ENCODE data around the gene INSIG1.

The INSIG1 gene

GRCh38 chr7:155298834-155299534, 1.3 kb downstream of the INSIG1 start:
- Histone ChIP-seq H3K4me3 (ENCODE audit: low read length, poor library complexity, severe bottlenecking) (peak overlapping the region; percentile 84), H2AFZ (ENCODE audit: low read length) (no peak overlapping the region), H3K79me2 (ENCODE audit: insufficient read depth, low read length) (peaks cover 86% of the 10 kb centered on the region), H3K27me3 (ENCODE audit: insufficient read depth, low read length, poor library complexity, severe bottlenecking) (peaks cover 8% of the 10 kb centered on the region), H4K20me1 (ENCODE audit: insufficient read depth, low read length, poor library complexity, severe bottlenecking) (peaks cover 61% of the 10 kb centered on the region), H3K4me2 (ENCODE audit: low read depth, low read length, poor library complexity, severe bottlenecking) (peak overlapping the region; percentile 100), H3K4me1 (ENCODE audit: insufficient read depth, low read length, poor library complexity, severe bottlenecking) (peaks cover 72% of the 10 kb centered on the region), H3K9me2 (replicated peaks; ENCODE audit: low read depth, low read length) (no peaks in the 10 kb centered on the region), H3F3A (ENCODE audit: low read depth) (no peaks in the 10 kb centered on the region; the same call in none of the 2 replicates), H3K36me3 (ENCODE audit: insufficient read depth, low read length) (peaks cover 46% of the 10 kb centered on the region), H3K9ac (ENCODE audit: low read depth, low read length, poor library complexity, severe bottlenecking) (peak overlapping the region; percentile 100), H3K9me3 (ENCODE audit: insufficient read depth, low read depth, low read length) (no peaks in the 10 kb centered on the region)
- TF ChIP-seq EZH2phosphoT487 (IDR thresholded peaks at IDR 0.05; ENCODE audit: borderline replicate concordance) (no peak), CTCF (conservative IDR thresholded peaks at IDR 0.05; ENCODE audit: low read length) (no peak)

- peak overlapping the region; percentile 94 for H3K9ac ChIP-seq (ENCODE audit: low read depth, low read length, poor library complexity, severe bottlenecking)
- TF ChIP-seq EZH2phosphoT487 (IDR thresholded peaks at IDR 0.05; ENCODE audit: borderline replicate concordance) (no peak), CTCF (conservative IDR thresholded peaks at IDR 0.05; ENCODE audit: low read length) (no peak)
- peak overlapping the region; percentile 100 for H3K4me2 ChIP-seq (ENCODE audit: low read depth, low read length, poor library complexity, severe bottlenecking)
- peaks cover 68% of the 10 kb centered on the region for H4K20me1 ChIP-seq (ENCODE audit: insufficient read depth, low read length, poor library complexity, severe bottlenecking)
- no peaks in the 10 kb centered on the region for H3K9me3 ChIP-seq (ENCODE audit: insufficient read depth, low read depth, low read length)
- peaks cover 86% of the 10 kb centered on the region for H3K79me2 ChIP-seq (ENCODE audit: insufficient read depth, low read length)
- no peak overlapping the region for H2AFZ ChIP-seq (ENCODE audit: low read length)
- peaks cover 53% of the 10 kb centered on the region for H3K36me3 ChIP-seq (ENCODE audit: insufficient read depth, low read length)
- peaks cover 72% of the 10 kb centered on the region for H3K4me1 ChIP-seq (ENCODE audit: insufficient read depth, low read length, poor library complexity, severe bottlenecking)
- H3K27me3 ChIP-seq (ENCODE audit: insufficient read depth, low read length, poor library complexity, severe bottlenecking), result peaks cover 8% of the 10 kb centered on the region
- H3K4me3 ChIP-seq (ENCODE audit: low read length, poor library complexity, severe bottlenecking), result peak overlapping the region; percentile 84
- H3K9me2 ChIP-seq (replicated peaks; ENCODE audit: low read depth, low read length), result no peaks in the 10 kb centered on the region
- H3F3A ChIP-seq (ENCODE audit: low read depth), result no peaks in the 10 kb centered on the region; the same call in none of the 2 replicates
These were observed 2.0 kb downstream of the INSIG1 start for GRCh38 chr7:155299535-155300202.

- no peaks in the 10 kb centered on the region; the same call in none of the 2 replicates for H3F3A ChIP-seq (ENCODE audit: low read depth)
- peaks cover 76% of the 10 kb centered on the region for H4K20me1 ChIP-seq (ENCODE audit: insufficient read depth, low read length, poor library complexity, severe bottlenecking)
- peaks cover 70% of the 10 kb centered on the region for H3K4me1 ChIP-seq (ENCODE audit: insufficient read depth, low read length, poor library complexity, severe bottlenecking)
- peaks cover 62% of the 10 kb centered on the region for H3K36me3 ChIP-seq (ENCODE audit: insufficient read depth, low read length)
- peaks cover 88% of the 10 kb centered on the region for H3K79me2 ChIP-seq (ENCODE audit: insufficient read depth, low read length)
- no peak for TF ChIP-seq EZH2phosphoT487 (IDR thresholded peaks at IDR 0.05; ENCODE audit: borderline replicate concordance)
- no peak for TF ChIP-seq CTCF (conservative IDR thresholded peaks at IDR 0.05; ENCODE audit: low read length)
- no peak overlapping the region for H2AFZ ChIP-seq (ENCODE audit: low read length)
- H3K4me2 ChIP-seq (ENCODE audit: low read depth, low read length, poor library complexity, severe bottlenecking), result peak overlapping the region; percentile 100
- H3K9me2 ChIP-seq (replicated peaks; ENCODE audit: low read depth, low read length), result no peaks in the 10 kb centered on the region
- H3K9ac ChIP-seq (ENCODE audit: low read depth, low read length, poor library complexity, severe bottlenecking), result peak overlapping the region; percentile 94
- H3K9me3 ChIP-seq (ENCODE audit: insufficient read depth, low read depth, low read length), result no peaks in the 10 kb centered on the region
- peak overlapping the region; percentile 84 for H3K4me3 ChIP-seq (ENCODE audit: low read length, poor library complexity, severe bottlenecking)
- H3K27me3 ChIP-seq (ENCODE audit: insufficient read depth, low read length, poor library complexity, severe bottlenecking), result peaks cover 8% of the 10 kb centered on the region
These were observed 3.2 kb downstream of the INSIG1 start for GRCh38 chr7:155300641-155301452.

All from Loucy (cell line).